Activated CD8-positive, alpha-beta T cell treated with anti-CD3 and anti-CD28 coated beads for 36 hours (primary cell): Measurements from ENCODE around the gene RHOG. TPM values are rescaled to one million over a fixed set of nuclear protein-coding genes. Genes with fewer than 3 reads are reported as not detected.
A peak's percentile ranks its signal among the peaks of the same experiment; 100 is the strongest.

Experiments
- ATAC-seq: fragments of 200-7000 bp; cut with Tn5 transposase; one replicate; pipeline ENCODE4 v1.10.0; 2021; ENCODE audit warnings: mild to moderate bottlenecking, moderate library complexity
- CTCF ChIA-PET: fragments of 350-600 bp; sonication (Branson Sonifier 250); formaldehyde crosslinking; loops from one replicate; lab custom pipeline; 2021; ENCODE audit warnings: antibody characterized with exemption; lab: Charles Lee
- POLR2A ChIA-PET: fragments of 350-600 bp; sonication (Branson Sonifier 250); formaldehyde crosslinking; loops from one replicate; lab custom pipeline; 2021; ENCODE audit warnings: antibody characterized with exemption; lab: Charles Lee
- DNase-seq: peaks from one replicate; pipeline ENCODE4 v3.0.0-alpha.2; 2020
- H3K27ac Mint-ChIP-seq: one replicate; pipeline ENCODE4 v1.8.0; 2021; ENCODE audit warnings: mild to moderate bottlenecking, mixed read lengths
- H3K27me3 Mint-ChIP-seq: one replicate; pipeline ENCODE4 v1.8.0; 2021; ENCODE audit warnings: mixed read lengths
- H3K36me3 Mint-ChIP-seq: one replicate; pipeline ENCODE4 v1.8.0; 2021; ENCODE audit warnings: low read depth, mixed read lengths
- H3K4me1 Mint-ChIP-seq: one replicate; pipeline ENCODE4 v1.8.0; 2021; ENCODE audit warnings: low read depth, mixed read lengths
- H3K4me3 Mint-ChIP-seq: one replicate; pipeline ENCODE4 v1.8.0; 2021; ENCODE audit warnings: mild to moderate bottlenecking, moderate library complexity, mixed read lengths
- H3K9me3 Mint-ChIP-seq: one replicate; pipeline ENCODE4 v1.8.0; 2021; ENCODE audit warnings: mixed read lengths
- intact Hi-C: fragments of 100-400 bp; cut with micrococcal nuclease; formaldehyde crosslinking; loops from one replicate; pipeline ENCODE4 v1.10.0; 2022
- total RNA-seq, 2 experiments: library from RNA; stranded (reverse); gene quantifications; one replicate each; pipeline ENCODE4 v1.2.3, GENCODE V29; 2021
- TF ChIP-seq, protein P1 (sequence below): fragments of 200-600 bp; IDR thresholded peaks from one replicate; pipeline ENCODE4 v1.8.0; 2022; ENCODE audit warnings: antibody characterized with exemption, mild to moderate bottlenecking

The RHOG gene
- total RNA-seq, 2 experiments from 2014 or later: 176 to 188 TPM

DNA sequence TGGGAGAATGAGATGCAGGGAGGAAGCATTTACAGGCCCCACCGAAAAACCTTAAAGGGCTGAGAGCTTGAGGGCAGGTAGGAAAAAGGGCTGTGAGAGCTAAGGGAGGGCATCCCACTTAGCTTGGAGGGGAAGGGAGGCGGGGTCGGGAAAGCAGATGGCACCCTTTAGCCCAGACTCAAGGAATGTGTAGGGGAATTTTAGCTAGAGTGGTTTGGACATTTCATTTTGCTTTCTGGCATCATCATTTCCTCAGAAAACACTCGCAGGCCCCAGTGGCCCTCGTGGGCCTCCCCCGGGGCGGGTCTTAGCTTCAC, 13.9 kb upstream of the RHOG start:
- DNase-seq (no peak), ATAC-seq (no peak)
- CTCF ChIA-PET: interaction anchor here (0.6 to 26.5 kb wide), 60 partner anchors 13 to 250 kb away, joined by 3 to 775 read pairs (median 6); partner anchors contain the start of genes PGAP2, RHOG and RRM1
- H3K4me1 Mint-ChIP-seq: peaks cover 54% of the 10 kb centered on the region
- H3K36me3 Mint-ChIP-seq: peaks cover 22% of the 10 kb centered on the region
- intact Hi-C loops: loop anchor here (5.0 kb wide), 1 partner anchor 133 kb away; no protein-coding TSS in a partner anchor
- TF ChIP-seq, protein P1, sequence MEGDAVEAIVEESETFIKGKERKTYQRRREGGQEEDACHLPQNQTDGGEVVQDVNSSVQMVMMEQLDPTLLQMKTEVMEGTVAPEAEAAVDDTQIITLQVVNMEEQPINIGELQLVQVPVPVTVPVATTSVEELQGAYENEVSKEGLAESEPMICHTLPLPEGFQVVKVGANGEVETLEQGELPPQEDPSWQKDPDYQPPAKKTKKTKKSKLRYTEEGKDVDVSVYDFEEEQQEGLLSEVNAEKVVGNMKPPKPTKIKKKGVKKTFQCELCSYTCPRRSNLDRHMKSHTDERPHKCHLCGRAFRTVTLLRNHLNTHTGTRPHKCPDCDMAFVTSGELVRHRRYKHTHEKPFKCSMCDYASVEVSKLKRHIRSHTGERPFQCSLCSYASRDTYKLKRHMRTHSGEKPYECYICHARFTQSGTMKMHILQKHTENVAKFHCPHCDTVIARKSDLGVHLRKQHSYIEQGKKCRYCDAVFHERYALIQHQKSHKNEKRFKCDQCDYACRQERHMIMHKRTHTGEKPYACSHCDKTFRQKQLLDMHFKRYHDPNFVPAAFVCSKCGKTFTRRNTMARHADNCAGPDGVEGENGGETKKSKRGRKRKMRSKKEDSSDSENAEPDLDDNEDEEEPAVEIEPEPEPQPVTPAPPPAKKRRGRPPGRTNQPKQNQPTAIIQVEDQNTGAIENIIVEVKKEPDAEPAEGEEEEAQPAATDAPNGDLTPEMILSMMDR: no peak
- POLR2A ChIA-PET: interaction anchor here (0.7 to 8.9 kb wide), 39 partner anchors 9 to 241 kb away, joined by 3 to 216 read pairs (median 5); partner anchors contain the start of gene RHOG
- H3K4me3 Mint-ChIP-seq: peak overlapping the region; percentile 87
- H3K27me3 Mint-ChIP-seq: no peaks in the 10 kb centered on the region
- peak overlapping the region; percentile 98 for H3K27ac Mint-ChIP-seq
- no peaks in the 10 kb centered on the region for H3K9me3 Mint-ChIP-seq

DNA sequence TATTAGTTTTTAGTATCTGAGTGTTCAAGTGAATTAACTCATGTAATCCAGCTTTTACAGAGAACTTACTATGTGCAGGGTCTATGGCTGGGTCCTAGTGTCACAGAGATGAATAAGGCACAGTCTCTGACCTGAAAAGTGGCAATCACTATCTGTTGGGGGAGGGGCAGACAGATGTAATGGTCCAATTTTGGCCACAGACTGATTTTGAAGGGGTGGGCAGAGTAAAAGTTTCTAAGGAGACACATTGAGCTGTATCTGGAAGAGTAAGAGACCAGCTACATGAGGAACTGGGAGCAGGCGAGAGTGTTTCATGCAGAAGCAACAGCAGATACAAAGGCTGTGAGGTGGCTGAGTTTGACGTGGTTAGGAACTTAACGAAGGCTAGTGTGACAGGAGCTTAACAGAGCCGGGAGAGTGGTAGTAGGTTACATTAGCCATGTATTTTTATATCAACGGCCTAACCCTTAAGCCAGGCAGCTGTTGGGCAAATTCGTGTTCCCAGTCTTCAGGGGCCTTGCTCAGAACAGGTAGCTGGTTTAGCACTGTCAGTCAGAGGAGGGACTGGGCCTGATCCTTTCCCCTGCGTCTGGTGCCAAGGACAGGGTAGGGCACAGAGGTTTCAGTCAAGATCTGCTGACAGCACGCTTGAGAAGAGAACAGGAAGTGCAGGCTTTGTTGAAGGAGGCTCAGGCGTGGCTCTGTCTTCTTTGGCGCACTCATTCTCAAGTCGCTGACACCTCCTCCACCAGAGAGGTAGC, 13.3 kb upstream of the RHOG start:
- CTCF ChIA-PET: interaction anchor here (0.6 to 26.5 kb wide), 59 partner anchors 12 to 251 kb away, joined by 3 to 775 read pairs (median 6); partner anchors contain the start of genes PGAP2, RHOG and RRM1
- peaks cover 21% of the 10 kb centered on the region for H3K36me3 Mint-ChIP-seq
- POLR2A ChIA-PET: interaction anchor here (0.6 to 8.9 kb wide), 41 partner anchors 8 to 241 kb away, joined by 3 to 216 read pairs (median 5); partner anchors contain the start of genes RHOG and RRM1
- ATAC-seq: peak; percentile 65
- peak overlapping the region; percentile 87 for H3K4me3 Mint-ChIP-seq
- H3K27ac Mint-ChIP-seq: peak overlapping the region; percentile 98
- peak; percentile 85 for DNase-seq
- no peaks in the 10 kb centered on the region for H3K9me3 Mint-ChIP-seq
- H3K27me3 Mint-ChIP-seq: no peaks in the 10 kb centered on the region
- intact Hi-C loops: loop anchor here (5.0 kb wide), 1 partner anchor 133 kb away; no protein-coding TSS in a partner anchor
- peaks cover 54% of the 10 kb centered on the region for H3K4me1 Mint-ChIP-seq
- TF ChIP-seq, protein P1: no peak

DNA sequence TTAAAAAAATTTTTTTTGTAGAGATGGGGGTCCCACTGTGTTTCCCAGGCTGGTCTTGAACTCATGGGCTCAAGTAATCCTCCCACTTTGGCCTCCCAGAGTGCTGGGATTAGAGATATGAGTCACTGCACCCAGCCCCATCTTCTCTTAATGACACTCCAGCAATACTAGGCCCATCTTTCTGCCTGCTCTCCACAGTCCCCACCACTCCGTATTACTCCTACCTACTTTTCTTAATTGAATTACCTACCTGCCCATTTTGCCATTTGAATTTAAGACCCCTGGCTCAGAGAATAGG, 12.7 kb upstream of the RHOG start:
- TF ChIP-seq, protein P1: no peak
- H3K4me1 Mint-ChIP-seq: peaks cover 52% of the 10 kb centered on the region
- ATAC-seq (no peak), DNase-seq (peak; percentile 18)
- no peaks in the 10 kb centered on the region for H3K27me3 Mint-ChIP-seq
- intact Hi-C loops: loop anchor here (5.0 kb wide), 1 partner anchor 134 kb away; no protein-coding TSS in a partner anchor
- peak overlapping the region; percentile 87 for H3K4me3 Mint-ChIP-seq
- no peaks in the 10 kb centered on the region for H3K9me3 Mint-ChIP-seq
- H3K27ac Mint-ChIP-seq: peak overlapping the region; percentile 98
- H3K36me3 Mint-ChIP-seq: peaks cover 17% of the 10 kb centered on the region
- ChIA-PET POLR2A (interaction anchor here (0.8 to 8.9 kb wide), 13 partner anchors 14 to 241 kb away, joined by 3 to 216 read pairs (median 11); partner anchors contain the start of genes RHOG and RRM1), CTCF (interaction anchor here (1.4 to 26.5 kb wide), 16 partner anchors 12 to 219 kb away, joined by 3 to 775 read pairs (median 28); partner anchors contain the start of genes PGAP2 and RHOG)

GRCh38 chr11:3849297-3849874, 8.6 kb upstream of the RHOG start:
- DNase-seq (peak; percentile 61), ATAC-seq (peak; percentile 58)
- H3K4me1 Mint-ChIP-seq: peaks cover 51% of the 10 kb centered on the region
- H3K27me3 Mint-ChIP-seq: no peaks in the 10 kb centered on the region
- no peaks in the 10 kb centered on the region for H3K9me3 Mint-ChIP-seq
- TF ChIP-seq, protein P1: peak; percentile 79
- H3K4me3 Mint-ChIP-seq: no peak overlapping the region
- ChIA-PET POLR2A (interaction anchor here (1.0 to 8.9 kb wide), 3 partner anchors 11 to 224 kb away, joined by 4 to 216 read pairs (median 4); partner anchors contain the start of gene RHOG), CTCF (interaction anchor here (0.7 to 26.5 kb wide), 55 partner anchors 8 to 259 kb away, joined by 3 to 775 read pairs (median 4); partner anchors contain the start of gene RHOG)
- H3K36me3 Mint-ChIP-seq: no peaks in the 10 kb centered on the region
- intact Hi-C loops: loop anchor here (2.0 kb wide), 1 partner anchor 223 kb away; no protein-coding TSS in a partner anchor
- H3K27ac Mint-ChIP-seq: peak overlapping the region; percentile 35
